Measurements from ENCODE around the gene PDIA3. TPM values are rescaled to one million over a fixed set of nuclear protein-coding genes. Genes with fewer than 3 reads are reported as not detected.

PDIA3 gene
- total RNA-seq, 1 experiment from 2014 or later = 421 TPM

GRCh38 chr15:43777267-43777914 is 31.2 kb downstream of the PDIA3 start:
- Histone ChIP-seq H3K27ac (ENCODE audit: low read depth, low read length, poor library complexity, severe bottlenecking) (peak overlapping the region; percentile 86), H3K9me3 (ENCODE audit: low read depth, low read length, poor library complexity, severe bottlenecking) (no peaks in the 10 kb centered on the region), H3K4me1 (ENCODE audit: insufficient read depth, low read length, poor library complexity, severe bottlenecking) (peaks cover 11% of the 10 kb centered on the region), H3K36me3 (ENCODE audit: insufficient read depth, low read length, poor library complexity, severe bottlenecking) (peaks cover 10% of the 10 kb centered on the region), H3K27me3 (replicated peaks; ENCODE audit: insufficient read depth, low read depth, low read length, poor library complexity) (no peaks in the 10 kb centered on the region), H3K4me3 (ENCODE audit: low read depth, low read length, poor library complexity, severe bottlenecking) (peak overlapping the region; percentile 75)
- CTCF ChIA-PET = interaction anchor here (1.1 kb wide), 1 partner anchor 9 kb away, joined by 3 read pairs; no protein-coding TSS in a partner anchor
- TF ChIP-seq EZH2 (IDR thresholded peaks at IDR 0.05; ENCODE audit: borderline replicate concordance, low read depth, low read length, poor library complexity, severe bottlenecking) = no peak
- TF ChIP-seq CTCF (conservative IDR thresholded peaks at IDR 0.05; ENCODE audit: low read depth, low read length) = peak; percentile 94
- POLR2A ChIA-PET (ENCODE audit: low non-redundant PET) = no interaction called here
- intact Hi-C loops (cut with micrococcal nuclease; ENCODE audit: unreplicated experiment) = no loop called here
- peak; percentile 88 for DNase-seq (ENCODE audit: low spot score)
- TSS peak; percentile 43 for BruUV-seq (replicated peaks)

- Histone ChIP-seq H3K9me3 (ENCODE audit: low read depth, low read length, poor library complexity, severe bottlenecking) (no peaks in the 10 kb centered on the region), H3K36me3 (ENCODE audit: insufficient read depth, low read length, poor library complexity, severe bottlenecking) (no peaks in the 10 kb centered on the region), H3K4me1 (ENCODE audit: insufficient read depth, low read length, poor library complexity, severe bottlenecking) (peaks cover 11% of the 10 kb centered on the region), H3K4me3 (ENCODE audit: low read depth, low read length, poor library complexity, severe bottlenecking) (no peak overlapping the region), H3K27me3 (replicated peaks; ENCODE audit: insufficient read depth, low read depth, low read length, poor library complexity) (no peaks in the 10 kb centered on the region), H3K27ac (ENCODE audit: low read depth, low read length, poor library complexity, severe bottlenecking) (no peak overlapping the region)
- intact Hi-C loops (cut with micrococcal nuclease; ENCODE audit: unreplicated experiment) = no loop called here
- ChIA-PET POLR2A (ENCODE audit: low non-redundant PET) (no interaction called here), CTCF (interaction anchor here (0.6 kb wide), 1 partner anchor 22 kb away, joined by 8 read pairs; the partner anchor contains the start of gene HYPK)
- no TSS peak for BruUV-seq (replicated peaks)
- TF ChIP-seq CTCF (conservative IDR thresholded peaks at IDR 0.05; ENCODE audit: low read depth, low read length) (no peak), EZH2 (IDR thresholded peaks at IDR 0.05; ENCODE audit: borderline replicate concordance, low read depth, low read length, poor library complexity, severe bottlenecking) (no peak)
- DNase-seq (ENCODE audit: low spot score) = no peak
Observed at GRCh38 chr15:43779016-43779415, 32.8 kb downstream of the PDIA3 start.

GRCh38 chr15:43789409-43789808 is 43.2 kb downstream of the PDIA3 start:
- ChIA-PET CTCF (interaction anchor here (0.6 kb wide), 1 partner anchor 13 kb away, joined by 4 read pairs; the partner anchor contains the start of gene ELL3), POLR2A (ENCODE audit: low non-redundant PET) (interaction anchor here (0.6 kb wide), 1 partner anchor 11 kb away, joined by 3 read pairs; the partner anchor contains the start of genes HYPK and SERINC4)
- Histone ChIP-seq H3K9me3 (ENCODE audit: low read depth, low read length, poor library complexity, severe bottlenecking) (no peaks in the 10 kb centered on the region), H3K4me1 (ENCODE audit: insufficient read depth, low read length, poor library complexity, severe bottlenecking) (peaks cover 13% of the 10 kb centered on the region), H3K27me3 (replicated peaks; ENCODE audit: insufficient read depth, low read depth, low read length, poor library complexity) (no peaks in the 10 kb centered on the region), H3K27ac (ENCODE audit: low read depth, low read length, poor library complexity, severe bottlenecking) (no peak overlapping the region), H3K36me3 (ENCODE audit: insufficient read depth, low read length, poor library complexity, severe bottlenecking) (peaks cover 13% of the 10 kb centered on the region), H3K4me3 (ENCODE audit: low read depth, low read length, poor library complexity, severe bottlenecking) (no peak overlapping the region)
- no TSS peak for BruUV-seq (replicated peaks)
- no peak for TF ChIP-seq EZH2 (IDR thresholded peaks at IDR 0.05; ENCODE audit: borderline replicate concordance, low read depth, low read length, poor library complexity, severe bottlenecking)
- TF ChIP-seq CTCF (conservative IDR thresholded peaks at IDR 0.05; ENCODE audit: low read depth, low read length) = no peak
- intact Hi-C loops (cut with micrococcal nuclease; ENCODE audit: unreplicated experiment) = no loop called here
- no peak for DNase-seq (ENCODE audit: low spot score)
